GM19438 (cell line): ENCODE results near the gene VEGFA.

Source experiments
- ATAC-seq: cut with Tn5 transposase; IDR thresholded peaks from one replicate; pipeline ENCODE4 v1.9.1; 2021; ENCODE audit warnings: low read depth; ENCODE audit not compliant: unreplicated experiment

The VEGFA gene

DNA sequence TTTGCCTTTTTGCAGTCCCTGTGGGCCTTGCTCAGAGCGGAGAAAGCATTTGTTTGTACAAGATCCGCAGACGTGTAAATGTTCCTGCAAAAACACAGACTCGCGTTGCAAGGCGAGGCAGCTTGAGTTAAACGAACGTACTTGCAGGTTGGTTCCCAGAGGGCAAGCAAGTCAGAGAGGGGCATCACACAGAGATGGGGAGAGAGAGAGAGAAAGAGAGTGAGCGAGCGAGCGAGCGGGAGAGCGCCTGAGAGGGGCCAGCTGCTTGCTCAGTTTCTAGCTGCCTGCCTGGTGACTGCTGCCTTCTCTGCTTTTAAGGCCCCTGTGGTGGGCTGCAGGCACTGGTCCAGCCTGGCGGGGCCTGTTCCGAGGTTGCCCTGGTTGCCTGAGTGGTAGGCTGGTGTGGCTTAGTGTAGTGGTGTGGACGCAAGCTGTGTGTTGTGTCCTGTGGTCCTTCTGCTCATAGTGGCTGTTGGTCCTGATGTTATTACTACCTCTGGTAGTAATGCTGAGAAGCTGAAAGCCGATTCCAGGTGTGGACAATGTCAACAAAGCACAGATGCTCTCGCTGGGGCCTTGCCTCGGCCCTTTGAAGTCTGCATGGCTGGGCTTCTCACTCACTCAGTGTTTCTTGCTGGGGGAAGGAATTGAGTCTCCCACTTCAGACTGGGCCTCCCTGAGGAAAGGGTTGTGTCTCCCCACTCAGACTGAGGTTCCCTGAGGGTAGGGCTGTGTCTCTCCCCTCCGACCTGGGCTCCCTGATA is 12.1 kb downstream of the VEGFA start:
- no peak for ATAC-seq

DNA sequence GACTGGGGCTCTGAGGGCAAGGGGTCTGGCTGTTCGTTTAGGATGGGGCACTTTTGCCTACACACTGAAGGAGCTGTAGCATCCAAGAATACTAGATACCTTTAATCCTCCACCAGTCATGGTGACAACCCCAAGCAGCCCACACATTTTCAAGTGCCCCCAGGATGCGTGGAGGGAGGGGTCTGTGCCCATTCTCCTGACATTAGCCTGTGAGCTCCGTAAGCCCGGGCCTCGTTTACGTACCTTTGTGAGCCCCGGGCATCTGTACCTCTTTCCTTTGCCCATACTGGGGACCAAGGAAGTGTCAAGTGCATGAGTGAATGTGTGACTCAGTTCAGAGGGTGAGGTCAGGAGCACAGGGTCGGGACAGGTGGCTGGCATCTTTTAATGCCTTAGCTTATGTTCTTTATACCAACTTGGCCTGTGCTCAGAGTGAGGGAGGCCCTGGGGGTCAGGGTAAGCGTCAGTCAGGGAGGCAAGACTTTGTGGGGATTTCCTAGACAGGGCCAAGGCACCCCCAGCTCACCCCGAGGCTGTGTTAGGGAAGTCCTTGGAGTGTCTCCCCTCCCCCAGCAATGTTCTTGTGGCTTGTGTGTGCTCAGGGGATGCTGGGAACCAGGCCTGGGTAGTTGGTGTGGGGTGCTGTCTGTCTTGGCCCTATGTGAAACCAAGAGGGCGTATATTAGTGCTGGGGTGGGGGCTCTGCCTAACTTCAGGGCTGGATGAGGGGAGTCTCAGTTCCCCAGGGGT is 12.9 kb downstream of the VEGFA start:
- no peak for ATAC-seq

DNA sequence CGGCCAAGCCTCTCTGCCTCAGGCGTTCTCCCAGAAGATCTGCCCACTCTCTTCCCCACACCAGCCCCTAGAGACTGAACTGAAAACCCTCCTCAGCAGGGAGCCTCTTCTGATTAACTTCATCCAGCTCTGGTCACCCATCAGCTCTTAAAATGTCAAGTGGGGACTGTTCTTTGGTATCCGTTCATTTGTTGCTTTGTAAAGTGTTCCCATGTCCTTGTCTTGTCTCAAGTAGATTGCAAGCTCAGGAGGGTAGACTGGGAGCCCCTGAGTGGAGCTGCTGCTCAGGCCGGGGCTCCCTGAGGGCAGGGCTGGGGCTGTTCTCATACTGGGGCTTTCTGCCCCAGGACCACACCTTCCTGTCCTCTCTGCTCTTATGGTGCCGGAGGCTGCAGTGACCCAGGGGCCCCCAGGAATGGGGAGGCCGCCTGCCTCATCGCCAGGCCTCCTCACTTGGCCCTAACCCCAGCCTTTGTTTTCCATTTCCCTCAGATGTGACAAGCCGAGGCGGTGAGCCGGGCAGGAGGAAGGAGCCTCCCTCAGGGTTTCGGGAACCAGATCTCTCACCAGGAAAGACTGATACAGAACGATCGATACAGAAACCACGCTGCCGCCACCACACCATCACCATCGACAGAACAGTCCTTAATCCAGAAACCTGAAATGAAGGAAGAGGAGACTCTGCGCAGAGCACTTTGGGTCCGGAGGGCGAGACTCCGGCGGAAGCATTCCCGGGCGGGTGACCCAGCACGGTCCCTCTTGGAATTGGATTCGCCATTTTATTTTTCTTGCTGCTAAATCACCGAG is 14.2 kb downstream of the VEGFA start:
- ATAC-seq = no peak

DNA sequence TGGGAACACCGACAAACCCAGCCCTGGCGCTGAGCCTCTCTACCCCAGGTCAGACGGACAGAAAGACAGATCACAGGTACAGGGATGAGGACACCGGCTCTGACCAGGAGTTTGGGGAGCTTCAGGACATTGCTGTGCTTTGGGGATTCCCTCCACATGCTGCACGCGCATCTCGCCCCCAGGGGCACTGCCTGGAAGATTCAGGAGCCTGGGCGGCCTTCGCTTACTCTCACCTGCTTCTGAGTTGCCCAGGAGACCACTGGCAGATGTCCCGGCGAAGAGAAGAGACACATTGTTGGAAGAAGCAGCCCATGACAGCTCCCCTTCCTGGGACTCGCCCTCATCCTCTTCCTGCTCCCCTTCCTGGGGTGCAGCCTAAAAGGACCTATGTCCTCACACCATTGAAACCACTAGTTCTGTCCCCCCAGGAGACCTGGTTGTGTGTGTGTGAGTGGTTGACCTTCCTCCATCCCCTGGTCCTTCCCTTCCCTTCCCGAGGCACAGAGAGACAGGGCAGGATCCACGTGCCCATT is 15.3 kb downstream of the VEGFA start:
- ATAC-seq = no peak

DNA sequence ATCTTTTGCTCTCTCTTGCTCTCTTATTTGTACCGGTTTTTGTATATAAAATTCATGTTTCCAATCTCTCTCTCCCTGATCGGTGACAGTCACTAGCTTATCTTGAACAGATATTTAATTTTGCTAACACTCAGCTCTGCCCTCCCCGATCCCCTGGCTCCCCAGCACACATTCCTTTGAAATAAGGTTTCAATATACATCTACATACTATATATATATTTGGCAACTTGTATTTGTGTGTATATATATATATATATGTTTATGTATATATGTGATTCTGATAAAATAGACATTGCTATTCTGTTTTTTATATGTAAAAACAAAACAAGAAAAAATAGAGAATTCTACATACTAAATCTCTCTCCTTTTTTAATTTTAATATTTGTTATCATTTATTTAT is 15.9 kb downstream of the VEGFA start:
- ATAC-seq = no peak

DNA sequence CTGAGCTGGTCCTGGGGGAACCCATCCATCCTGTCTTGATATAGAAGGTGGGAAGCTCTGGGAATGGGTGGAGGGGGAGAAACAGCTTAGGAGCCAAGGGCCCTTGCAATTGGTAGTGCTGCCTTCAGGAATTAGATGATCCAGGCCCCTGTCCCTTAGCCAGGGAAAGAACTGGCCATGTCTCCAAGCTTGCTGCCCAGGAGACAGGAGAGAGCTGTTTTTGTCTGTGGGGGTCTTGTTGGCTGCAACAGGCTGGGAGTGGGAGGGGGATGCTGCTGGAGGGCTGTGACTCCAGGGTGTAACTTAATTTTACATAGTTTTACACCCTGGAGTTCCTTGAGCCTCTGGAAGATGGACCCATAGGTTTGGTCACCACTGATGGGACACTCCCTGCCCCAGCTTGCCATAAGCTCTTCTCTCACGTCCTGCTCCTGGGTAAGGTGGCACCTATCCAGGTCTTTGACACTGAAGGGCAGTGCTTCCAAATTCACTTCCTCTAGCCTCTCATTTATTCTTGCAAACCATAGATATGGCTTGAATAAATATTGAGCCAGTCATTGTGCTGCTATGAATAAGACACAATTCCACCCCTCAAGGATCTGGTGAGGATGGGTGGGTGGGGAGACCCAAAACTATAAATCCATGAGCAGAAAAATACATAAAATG is 16.8 kb downstream of the VEGFA start:
- no peak for ATAC-seq

DNA sequence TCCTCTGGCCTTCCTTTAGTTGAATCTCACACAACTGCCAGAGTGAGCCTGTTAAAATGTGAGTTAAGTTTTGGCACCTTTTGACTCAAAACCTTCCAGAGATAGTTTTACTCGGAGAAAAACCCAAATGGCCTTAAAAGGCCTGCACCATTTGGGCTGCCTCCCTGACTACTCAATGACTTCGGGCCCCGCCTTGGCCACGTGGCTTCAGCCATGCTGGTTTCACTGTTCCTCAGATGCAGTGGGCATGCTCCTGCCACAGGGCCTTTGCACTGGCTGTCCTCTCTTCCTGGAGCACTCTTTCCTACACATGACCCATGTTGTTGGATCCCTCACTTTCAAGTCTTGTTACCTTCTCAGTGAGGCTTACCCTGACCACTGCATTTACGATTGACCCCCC is 18.3 kb downstream of the VEGFA start:
- ATAC-seq = no peak

DNA sequence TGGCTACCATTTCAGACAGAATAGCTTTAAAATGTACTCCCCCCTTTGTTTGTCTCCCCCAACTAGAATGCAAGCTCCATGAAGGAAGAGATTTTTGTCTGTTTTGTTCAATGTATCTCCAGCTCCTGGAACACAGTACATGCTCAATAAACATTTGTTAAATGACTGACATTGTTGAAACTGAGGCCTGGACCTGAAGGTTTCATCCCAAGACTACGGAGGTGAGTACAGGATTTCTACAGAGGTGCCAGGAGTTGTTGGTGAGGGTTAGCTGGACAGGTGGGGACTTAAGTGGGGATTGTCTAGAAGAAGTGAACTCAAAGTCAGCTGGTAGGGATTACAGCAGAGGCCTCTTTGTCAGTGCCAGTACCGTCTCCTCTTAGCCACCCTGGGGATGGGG is 19.4 kb downstream of the VEGFA start:
- ATAC-seq = no peak

DNA sequence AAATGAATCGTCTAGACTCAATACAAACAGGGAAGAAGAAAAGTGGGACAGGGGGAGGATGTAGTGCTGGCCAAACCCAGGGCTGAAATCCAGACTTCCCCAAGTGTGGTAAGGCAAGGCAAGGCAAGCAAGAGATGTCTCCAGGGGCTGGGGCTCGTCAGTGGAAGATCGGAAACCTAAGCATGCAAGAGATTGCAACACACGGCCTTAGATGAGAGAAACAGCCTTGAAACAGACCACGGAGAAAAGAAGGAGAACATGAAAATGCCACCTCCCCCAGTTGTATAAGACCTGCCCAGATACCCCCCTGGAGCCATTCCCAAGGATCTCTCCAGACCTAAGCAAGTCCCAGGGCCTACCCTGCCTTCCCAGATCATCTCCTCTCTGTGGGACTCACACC is 20.0 kb downstream of the VEGFA start:
- no peak for ATAC-seq

DNA sequence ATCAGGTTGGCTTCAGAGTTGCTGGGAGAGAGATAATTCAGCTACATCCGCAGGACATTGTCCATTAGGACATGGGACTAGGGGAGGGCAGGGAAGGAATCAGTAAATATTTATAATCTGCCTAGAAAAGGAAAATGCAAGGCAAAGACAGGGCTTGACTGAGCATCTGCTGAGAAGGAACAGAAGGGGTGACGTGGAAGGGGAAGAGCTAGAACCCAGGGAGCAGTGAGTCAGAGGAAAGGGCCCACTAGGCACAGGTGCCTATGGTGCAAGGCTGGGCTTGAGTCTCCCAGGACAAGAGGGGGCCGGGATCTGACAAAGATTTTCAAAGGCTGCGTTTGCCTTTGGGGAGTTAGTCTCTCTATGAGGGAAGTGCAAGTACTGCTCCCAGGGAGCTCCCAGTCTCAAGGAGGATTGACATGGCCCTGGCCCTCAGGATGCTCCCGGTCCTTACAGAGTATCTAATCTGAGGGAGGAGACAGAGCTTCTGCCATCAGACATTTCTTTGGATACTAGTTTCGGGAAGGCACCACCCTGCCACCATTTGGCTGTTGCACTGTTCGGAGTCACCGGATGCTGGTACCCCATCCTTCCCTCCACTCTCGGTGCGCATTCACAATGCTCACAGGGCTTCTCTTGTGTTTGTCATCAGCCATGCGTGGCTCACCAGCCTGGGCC is 21.9 kb downstream of the VEGFA start:
- ATAC-seq = no peak

DNA sequence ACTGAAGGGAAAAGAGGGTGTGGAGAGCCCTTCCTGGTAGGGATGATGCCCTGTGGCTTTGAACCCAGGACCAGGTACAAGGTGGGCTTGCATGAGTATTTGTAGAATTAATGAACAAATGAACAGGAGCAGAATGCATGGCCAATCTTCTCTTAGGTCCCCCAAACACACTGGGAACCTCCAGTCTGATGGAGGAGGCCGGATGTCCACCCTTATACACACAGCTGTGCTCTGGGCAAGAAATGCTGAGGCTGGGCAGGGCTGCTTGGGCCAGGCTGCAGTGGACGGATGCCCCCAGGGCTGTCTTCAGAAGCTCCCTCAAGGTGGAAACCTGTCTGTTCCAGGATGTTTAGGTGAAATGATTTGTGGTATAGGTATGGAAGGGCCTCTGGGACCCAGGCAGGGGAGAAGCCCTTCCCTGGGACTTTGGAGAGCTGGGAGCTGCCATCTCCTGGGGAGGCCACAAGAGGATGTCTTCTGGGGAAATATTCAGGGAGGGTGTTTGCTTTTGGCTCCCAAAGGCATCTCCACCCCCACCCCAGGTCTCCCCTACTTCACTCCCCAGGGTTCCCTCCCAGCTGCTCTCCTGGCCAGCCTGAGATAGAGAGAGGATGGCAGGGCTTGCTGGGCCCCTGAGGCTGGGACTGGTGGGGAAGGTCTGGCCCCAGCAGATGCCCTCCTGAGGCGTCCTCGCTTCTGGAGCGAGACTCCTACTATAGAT is 23.3 kb downstream of the VEGFA start:
- no peak for ATAC-seq

DNA sequence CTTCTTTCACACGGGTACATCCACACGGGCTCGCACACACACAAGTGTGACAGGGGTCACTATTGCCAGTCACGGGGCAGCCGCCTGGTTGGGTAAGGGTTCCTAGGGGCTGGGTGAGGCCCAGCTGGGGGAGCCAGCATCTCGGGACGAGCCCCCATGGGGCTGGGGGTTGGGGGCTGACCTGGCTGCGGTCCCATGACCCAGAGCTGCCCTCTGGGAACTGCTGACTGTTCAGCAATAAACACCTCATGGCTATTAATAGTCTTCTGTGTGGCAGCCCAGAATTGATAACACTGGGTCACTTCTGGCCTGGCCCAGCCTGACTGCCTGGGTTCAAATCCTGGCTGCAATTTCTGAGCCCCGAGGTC is 23.8 kb downstream of the VEGFA start:
- ATAC-seq = no peak

DNA sequence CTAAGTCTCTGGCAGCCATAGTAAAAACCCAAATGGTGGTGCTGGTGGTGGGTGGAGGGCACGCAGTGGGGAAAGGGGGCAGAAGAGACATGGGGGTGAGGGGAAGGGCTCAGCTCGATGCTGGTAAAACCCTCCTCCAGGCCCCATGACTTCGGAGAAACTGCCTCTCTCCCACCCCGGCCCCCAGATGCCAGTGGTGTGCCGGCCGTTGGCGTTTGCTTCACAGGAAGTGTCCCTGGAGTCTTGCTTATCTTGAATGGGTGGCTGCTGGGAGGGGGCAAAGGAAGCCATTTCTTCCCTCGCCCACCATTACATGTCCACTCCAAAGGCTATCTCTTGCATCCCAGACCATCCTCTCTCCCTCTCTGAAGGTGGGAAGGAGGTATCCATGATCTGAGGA is 25.4 kb downstream of the VEGFA start:
- no peak for ATAC-seq

DNA sequence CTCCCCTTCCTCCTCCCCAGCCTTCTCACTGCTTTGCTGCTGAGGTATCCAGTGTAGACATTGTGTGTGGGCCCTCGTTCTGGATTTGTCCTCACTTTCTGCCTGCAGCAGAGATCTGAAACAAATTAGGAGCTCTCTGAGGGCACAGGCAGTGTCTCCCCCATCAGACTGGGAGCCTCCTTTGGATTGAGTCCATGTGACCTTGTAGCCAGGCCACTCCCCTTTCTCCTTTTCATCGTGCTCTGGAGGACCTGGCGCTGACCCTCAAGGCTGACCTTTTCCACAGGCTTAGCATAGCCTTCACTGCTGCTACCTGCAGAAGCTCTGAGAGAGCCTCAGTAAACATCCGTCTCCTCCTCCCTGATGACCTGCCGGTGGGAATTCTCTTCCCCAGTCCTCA is 26.2 kb downstream of the VEGFA start:
- no peak for ATAC-seq

DNA sequence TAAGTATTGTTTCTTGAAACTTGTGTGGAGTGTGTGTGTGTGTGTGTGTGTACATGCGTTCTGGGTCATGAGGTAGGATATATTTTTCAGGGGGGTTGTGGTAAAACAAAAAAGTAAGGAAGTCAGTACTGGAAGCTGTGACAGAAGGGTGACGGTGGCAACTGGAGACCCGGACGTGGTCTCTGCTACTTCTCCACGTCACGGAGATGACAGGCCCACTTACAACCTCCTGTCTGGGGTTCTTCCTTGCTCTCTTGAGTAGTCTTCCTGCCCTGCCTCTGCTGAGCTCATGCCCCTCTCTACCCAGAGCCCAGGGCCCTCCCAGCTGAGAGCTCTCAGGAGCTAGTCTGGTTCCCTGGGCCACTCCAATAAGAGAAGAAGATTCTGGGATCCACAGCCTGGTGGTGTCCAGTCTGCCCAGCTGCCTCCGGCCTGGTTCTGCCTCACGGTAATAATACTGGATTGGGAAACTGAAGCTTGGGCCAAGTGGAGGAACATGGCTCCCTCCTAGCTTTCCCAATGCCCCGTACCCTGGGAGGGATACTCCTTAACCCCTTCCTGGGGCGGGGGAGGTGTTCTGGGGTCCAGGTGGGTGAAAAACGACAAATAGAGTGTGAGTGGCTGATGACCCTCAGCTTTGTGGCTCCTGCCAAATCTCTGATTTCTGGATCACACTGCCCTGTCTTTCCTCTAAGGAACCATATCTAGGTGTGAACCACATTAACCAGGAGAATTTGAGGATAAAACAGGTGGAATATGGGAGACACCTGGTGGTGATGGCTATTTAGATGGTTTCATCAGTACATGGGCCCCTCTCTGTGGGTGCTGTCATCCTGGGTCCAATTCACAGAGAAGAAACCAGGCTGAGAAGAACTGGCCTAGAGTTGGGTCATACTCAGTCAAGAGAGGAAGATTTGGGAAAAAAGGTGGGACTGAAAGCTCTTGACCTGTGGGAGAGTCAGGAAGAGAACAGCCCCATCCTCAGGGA is 27.2 kb downstream of the VEGFA start:
- no peak for ATAC-seq

DNA sequence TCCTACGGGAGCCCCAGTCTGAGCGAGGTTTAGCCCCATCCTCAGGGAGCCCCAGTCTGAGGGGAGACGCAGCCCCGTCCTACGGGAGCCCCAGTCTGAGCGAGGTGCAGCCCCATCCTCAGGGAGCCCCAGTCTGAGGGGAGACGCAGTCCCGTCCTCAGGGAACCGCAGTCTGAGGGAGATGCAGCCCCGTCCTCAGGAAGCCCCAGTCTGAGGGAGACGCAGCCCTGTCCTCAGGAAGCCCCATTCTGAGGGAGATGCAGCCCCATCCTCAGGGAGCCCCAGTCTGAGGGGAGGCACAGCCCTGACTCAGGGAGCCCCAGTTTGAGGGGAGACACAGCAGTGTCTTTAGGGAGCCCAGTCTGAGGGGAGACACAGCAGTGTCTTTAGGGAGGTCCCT is 27.9 kb downstream of the VEGFA start:
- ATAC-seq = no peak

DNA sequence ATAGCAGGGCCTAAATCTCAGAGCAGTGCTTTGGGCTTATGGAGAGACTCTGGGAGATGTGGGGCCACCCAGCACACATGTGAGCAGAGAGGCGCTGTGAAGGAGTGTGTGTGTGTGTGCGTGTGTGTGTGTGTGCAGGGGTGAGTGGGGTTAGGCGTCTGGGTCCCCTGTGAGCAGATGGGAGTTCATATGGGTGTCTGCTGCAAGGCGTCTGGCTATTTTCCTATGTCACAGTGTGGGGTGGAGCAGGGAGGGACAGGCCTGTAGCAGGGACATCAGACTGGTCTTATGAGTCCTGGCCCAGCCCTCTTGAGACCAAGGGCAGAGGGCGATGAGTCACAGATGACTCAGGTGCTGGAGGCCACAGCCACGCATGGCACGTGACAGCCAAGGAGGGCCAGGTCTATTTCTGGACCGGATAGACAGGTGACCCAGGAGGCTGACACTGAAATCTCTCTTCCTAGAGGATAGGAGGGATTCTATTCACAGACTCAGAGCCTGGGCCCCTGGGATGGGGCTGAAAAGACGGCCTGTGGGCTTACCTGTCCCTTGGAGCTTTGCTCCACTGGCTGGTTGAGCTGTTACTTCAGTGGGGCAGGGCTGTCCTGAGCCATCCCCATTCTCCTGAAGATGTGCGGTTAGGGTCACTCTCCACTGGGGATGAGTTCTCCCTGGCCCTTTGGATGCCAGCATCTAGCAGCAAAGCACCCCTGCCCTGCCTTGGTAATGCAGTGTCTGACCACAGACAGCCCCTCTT is 28.9 kb downstream of the VEGFA start:
- no peak for ATAC-seq
